AG09309 (cell line): ENCODE data around the gene TMEM235.

ENCODE experiments used
- DNase-seq: peaks from one replicate; pipeline ENCODE4 v3.0.0-alpha.2; 2010; ENCODE audit warnings: low read depth
- H3K4me3 ChIP-seq: 2 replicates; pipeline ENCODE4 v1.5.1; 2011; ENCODE audit warnings: mild to moderate bottlenecking, low read depth, low read length, moderate library complexity; ENCODE audit not compliant: control insufficient read depth
- TF ChIP-seq, protein P1 (sequence below): IDR thresholded peaks from 2 replicates; pipeline ENCODE4 v1.5.1; 2011; ENCODE audit warnings: mild to moderate bottlenecking, low read depth, low read length, inconsistent platforms; ENCODE audit not compliant: insufficient read depth, control insufficient read depth; ENCODE audit errors: missing control alignments

TMEM235 gene

DNA sequence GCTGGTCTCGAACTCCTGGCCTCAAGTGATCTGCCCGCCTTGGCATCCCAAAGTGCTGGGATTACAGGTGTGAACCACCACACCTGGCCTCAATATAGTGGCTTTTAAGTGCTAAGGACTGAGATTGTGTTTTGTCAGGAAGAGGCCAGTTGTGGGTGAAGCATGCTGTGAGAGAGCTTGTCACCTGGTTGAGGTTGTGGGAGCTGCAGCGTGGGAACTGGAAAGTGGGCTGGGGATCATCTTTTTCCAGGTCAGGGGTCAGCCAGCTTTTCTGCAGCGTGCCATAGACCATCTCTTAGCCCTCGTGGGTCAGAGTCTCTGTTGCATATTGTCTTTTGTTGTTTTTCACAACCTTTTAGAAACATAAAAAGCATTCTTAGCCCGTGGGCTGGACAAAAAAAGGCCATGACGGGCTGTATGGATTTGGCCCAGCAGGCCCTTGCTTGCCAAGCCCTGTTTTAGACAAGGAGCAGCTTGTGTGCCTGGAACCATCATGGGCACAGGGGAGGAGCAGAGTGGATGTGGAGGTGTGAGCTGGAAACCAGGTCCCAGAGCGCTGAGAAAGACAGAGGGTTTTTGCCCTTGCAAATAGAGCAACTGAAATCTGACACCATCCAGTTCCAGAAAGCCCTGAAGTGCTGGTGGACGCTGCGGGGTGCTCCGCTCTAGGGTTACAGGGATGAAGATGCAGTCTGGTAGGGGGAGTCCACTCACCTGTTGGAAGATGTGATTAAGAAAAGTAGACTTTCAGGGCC is 11.9 kb upstream of the TMEM235 start:
- no peak overlapping the region for H3K4me3 ChIP-seq
- TF ChIP-seq, protein P1, sequence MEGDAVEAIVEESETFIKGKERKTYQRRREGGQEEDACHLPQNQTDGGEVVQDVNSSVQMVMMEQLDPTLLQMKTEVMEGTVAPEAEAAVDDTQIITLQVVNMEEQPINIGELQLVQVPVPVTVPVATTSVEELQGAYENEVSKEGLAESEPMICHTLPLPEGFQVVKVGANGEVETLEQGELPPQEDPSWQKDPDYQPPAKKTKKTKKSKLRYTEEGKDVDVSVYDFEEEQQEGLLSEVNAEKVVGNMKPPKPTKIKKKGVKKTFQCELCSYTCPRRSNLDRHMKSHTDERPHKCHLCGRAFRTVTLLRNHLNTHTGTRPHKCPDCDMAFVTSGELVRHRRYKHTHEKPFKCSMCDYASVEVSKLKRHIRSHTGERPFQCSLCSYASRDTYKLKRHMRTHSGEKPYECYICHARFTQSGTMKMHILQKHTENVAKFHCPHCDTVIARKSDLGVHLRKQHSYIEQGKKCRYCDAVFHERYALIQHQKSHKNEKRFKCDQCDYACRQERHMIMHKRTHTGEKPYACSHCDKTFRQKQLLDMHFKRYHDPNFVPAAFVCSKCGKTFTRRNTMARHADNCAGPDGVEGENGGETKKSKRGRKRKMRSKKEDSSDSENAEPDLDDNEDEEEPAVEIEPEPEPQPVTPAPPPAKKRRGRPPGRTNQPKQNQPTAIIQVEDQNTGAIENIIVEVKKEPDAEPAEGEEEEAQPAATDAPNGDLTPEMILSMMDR: no peak
- no peak for DNase-seq

DNA sequence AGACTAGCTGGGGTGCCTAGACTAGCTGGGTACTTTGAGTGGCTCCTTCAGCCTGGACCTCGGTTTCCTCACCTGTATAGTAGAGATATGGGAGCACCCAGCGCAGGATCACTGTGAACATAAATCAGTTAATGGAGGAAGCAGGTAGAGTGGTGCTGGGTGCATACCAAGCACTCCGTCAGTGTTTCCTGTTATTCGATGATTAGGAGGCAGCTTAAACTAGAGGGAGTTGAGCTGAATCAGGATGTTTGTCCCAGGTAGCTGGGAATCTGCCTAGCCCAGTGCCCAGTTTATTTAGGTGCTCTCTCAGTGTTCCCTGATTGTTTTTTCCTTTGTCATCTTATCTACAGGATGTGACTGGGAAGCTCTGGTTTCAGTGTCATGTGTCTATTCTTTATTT is 8.4 kb upstream of the TMEM235 start:
- H3K4me3 ChIP-seq: no peak overlapping the region
- TF ChIP-seq, protein P1: no peak
- DNase-seq: no peak

DNA sequence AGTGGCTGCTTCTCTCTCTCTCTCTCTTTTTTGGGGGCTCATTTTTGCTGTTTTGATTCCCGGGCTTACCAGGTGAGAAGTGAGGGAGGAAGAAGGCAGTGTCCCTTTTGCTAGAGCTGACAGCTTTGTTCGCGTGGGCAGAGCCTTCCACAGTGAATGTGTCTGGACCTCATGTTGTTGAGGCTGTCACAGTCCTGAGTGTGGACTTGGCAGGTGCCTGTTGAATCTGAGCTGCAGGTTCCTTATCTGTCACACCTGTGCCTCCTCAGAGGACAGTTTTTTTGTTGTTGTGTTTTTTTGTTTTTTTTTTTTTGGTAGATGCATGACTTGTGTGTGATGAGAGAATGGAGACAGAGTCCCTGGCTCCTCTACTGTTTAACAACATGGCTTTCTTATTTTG is 7.7 kb upstream of the TMEM235 start:
- H3K4me3 ChIP-seq: no peak overlapping the region
- DNase-seq: no peak
- TF ChIP-seq, protein P1: no peak

DNA sequence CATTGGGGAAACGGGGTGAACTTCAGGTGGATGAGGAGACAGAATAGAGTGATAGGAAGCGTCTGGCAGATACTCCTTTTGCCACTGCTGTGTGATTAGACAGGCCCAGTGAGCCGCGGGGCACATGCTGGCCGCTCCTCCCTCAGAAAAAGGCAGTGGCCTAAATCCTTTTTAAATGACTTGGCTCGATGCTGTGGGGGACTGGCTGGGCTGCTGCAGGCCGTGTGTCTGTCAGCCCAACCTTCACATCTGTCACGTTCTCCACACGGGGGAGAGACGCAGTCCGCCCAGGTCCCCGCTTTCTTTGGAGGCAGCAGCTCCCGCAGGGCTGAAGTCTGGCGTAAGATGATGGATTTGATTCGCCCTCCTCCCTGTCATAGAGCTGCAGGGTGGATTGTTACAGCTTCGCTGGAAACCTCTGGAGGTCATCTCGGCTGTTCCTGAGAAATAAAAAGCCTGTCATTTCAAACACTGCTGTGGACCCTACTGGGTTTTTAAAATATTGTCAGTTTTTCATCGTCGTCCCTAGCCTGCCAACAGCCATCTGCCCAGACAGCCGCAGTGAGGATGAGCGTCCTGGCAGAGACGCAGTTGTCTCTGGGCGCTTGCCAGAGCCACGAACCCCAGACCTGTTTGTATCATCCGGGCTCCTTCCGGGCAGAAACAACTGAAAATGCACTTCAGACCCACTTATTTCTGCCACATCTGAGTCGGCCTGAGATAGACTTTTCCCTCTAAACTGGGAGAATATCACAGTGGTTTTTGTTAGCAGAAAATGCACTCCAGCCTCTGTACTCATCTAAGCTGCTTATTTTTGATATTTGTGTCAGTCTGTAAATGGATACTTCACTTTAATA is 7.0 kb upstream of the TMEM235 start:
- no peak overlapping the region for H3K4me3 ChIP-seq
- TF ChIP-seq, protein P1: no peak
- DNase-seq: no peak

DNA sequence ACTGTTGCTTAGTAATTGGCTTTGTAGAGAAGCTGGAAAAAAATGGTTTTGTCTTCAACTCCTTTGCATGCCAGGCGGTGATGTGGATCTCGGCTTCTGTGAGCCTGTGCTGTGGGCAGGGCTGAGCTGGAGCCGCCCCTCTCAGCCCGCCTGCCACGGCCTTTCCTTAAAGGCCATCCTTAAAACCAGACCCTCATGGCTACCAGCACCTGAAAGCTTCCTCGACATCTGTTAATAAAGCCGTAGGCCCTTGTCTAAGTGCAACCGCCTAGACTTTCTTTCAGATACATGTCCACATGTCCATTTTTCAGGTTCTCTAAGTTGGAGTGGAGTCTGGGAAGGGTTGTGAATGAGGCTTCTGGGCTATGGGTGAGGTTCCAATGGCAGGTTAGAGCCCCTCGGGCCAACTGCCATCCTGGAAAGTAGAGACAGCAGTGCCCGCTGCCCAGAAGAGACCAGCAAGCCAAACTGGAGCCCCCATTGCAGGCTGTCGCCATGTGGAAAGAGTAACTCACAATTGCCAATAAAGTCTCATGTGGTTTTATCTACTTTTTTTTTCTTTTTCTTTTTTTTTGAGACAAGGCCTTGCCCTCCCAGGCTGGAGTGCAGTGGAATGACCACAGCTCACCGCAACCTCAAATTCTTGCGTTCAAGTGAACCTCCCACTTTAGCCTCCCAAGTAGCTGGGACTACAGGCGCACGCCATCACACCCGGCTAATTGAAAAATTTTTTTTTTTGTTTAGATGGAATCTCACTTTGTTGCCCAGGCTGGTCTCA is 6.2 kb upstream of the TMEM235 start:
- TF ChIP-seq, protein P1: no peak
- no peak for DNase-seq

DNA sequence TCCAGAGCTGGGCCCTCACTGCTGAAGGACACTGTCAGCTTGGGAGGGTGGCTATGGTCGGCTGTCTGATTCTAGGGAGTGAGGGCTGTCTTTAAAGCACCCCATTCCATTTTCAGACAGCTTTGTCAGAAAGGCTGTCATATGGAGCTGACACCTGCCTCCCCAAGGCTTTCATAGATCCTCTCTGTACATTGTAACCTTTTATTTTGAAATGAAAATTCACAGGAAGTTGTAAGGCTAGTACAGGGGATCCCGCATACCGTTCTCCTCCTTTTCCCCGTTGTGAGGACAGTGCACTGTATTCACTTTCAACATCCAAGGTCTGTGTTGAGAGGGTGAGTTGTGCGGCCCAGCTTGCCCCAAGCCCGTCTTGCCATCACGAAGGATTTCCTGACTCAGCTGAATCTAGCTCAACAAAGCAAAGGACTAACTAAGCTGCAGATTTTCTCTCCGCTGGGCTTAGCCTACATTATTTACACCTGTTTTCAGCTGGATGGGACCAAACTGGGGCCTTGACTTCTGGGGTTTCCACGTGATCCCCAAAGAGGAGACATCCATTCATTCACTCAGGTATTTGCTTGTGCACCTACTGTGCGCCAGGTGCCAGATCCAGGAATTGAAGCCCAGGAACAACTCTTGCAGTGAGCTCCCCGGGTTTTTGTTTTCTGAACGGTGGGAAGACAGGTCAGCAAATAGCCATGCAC is 5.2 kb upstream of the TMEM235 start:
- DNase-seq: no peak
- TF ChIP-seq, protein P1: no peak
- H3K4me3 ChIP-seq: no peak overlapping the region

More for the DNA sequence above, 6.2 kb upstream of the TMEM235 start:
- no peak overlapping the region for H3K4me3 ChIP-seq
